H1 (cell line): ENCODE measurements around the gene SPAG16. TPM values are rescaled to one million over a fixed set of nuclear protein-coding genes. Genes with fewer than 3 reads are reported as not detected.

Experiments used
- CTCF ChIA-PET: fragments of 300-600 bp; sonication (Branson Sonifier 250); formaldehyde crosslinking; loops from one replicate; lab custom pipeline; 2021; ENCODE audit not compliant: partially characterized antibody; lab: Charles Lee
- POLR2A ChIA-PET: fragments of 300-600 bp; sonication (Branson Sonifier 250); formaldehyde crosslinking; loops from one replicate; lab custom pipeline; 2021; ENCODE audit warnings: inconsistent platforms; ENCODE audit not compliant: partially characterized antibody; lab: Charles Lee
- DNase-seq, 2 experiments: peaks; one replicate each; pipeline versions ENCODE4 v3.0.0 to v3.0.0-alpha.2; 2010 to 2022; ENCODE audit warnings: low spot score in 2 of 2, low read depth in 1 of 2, mixed read lengths in 1 of 2
- FAIRE-seq: peaks from 2 replicates; lab custom pipeline; 2011; peaks lifted over from hg19 to GRCh38; lab: Jason Lieb, UNC
- H2AFZ ChIP-seq: 2 replicates; pipeline ENCODE4 v1.8.1; 2012; ENCODE audit warnings: low read length, inconsistent platforms
- H2AK5ac ChIP-seq: 2 replicates; pipeline ENCODE4 v1.6.1; 2013; ENCODE audit warnings: low read depth, low read length
- H2BK120ac ChIP-seq: replicated peaks from 2 replicates; pipeline ENCODE3; 2013; ENCODE audit warnings: low read depth, low read length, inconsistent platforms
- H2BK12ac ChIP-seq: 2 replicates; pipeline ENCODE4 v1.6.1; 2013; ENCODE audit warnings: low read depth, low read length
- H2BK15ac ChIP-seq: 2 replicates; pipeline ENCODE4 v1.6.1; 2013; ENCODE audit warnings: low read length
- H2BK20ac ChIP-seq: 2 replicates; pipeline ENCODE4 v1.6.1; 2013; ENCODE audit warnings: low read length
- H2BK5ac ChIP-seq: 2 replicates; pipeline ENCODE4 v1.6.1; 2013; ENCODE audit warnings: low read depth, low read length
- H3K14ac ChIP-seq: 2 replicates; pipeline ENCODE4 v1.6.1; 2013; ENCODE audit warnings: inconsistent platforms; ENCODE audit not compliant: insufficient read length
- H3K18ac ChIP-seq: 2 replicates; pipeline ENCODE4 v1.6.1; 2013; ENCODE audit warnings: low read length; ENCODE audit errors: extremely low read depth
- H3K23ac ChIP-seq: 2 replicates; pipeline ENCODE4 v1.6.1; 2013; ENCODE audit warnings: inconsistent platforms; ENCODE audit not compliant: insufficient read length
- H3K23me2 ChIP-seq: 2 replicates; pipeline ENCODE4 v1.6.1; 2013; ENCODE audit warnings: low read depth, low read length
- H3K27ac ChIP-seq: 2 replicates; pipeline ENCODE4 v1.6.1; 2011; ENCODE audit warnings: low read depth, low read length, inconsistent platforms
- H3K27me3 ChIP-seq, 4 experiments: replicated peaks in 1 of 4; 1 replicate in 1 of 4; 2 replicates in 3 of 4; pipeline versions ENCODE4 v1.6.1 to v1.8.1; 2011 to 2013; ENCODE audit warnings: low read length in 3 of 4, mild to moderate bottlenecking in 3 of 4, inconsistent platforms in 2 of 4, mixed read lengths in 2 of 4, moderate library complexity in 1 of 4; ENCODE audit not compliant: control insufficient read depth in 3 of 4, insufficient read depth in 3 of 4; ENCODE audit errors: extremely low read depth in 1 of 4
- H3K36me3 ChIP-seq, 4 experiments: 2 replicates each; pipeline versions ENCODE4 v1.6.1 to v1.8.1; 2011 to 2013; ENCODE audit warnings: mild to moderate bottlenecking in 4 of 4, low read length in 3 of 4, moderate library complexity in 2 of 4, control low read depth in 1 of 4, inconsistent platforms in 1 of 4; ENCODE audit not compliant: insufficient read depth in 4 of 4, control insufficient read depth in 2 of 4
- H3K4ac ChIP-seq: replicated peaks from 2 replicates; pipeline ENCODE3; 2013; ENCODE audit warnings: low read length, low read depth, mixed read lengths, inconsistent platforms; ENCODE audit not compliant: insufficient read length
- H3K4me1 ChIP-seq, 4 experiments: replicated peaks in 1 of 4; 1 replicate in 1 of 4; 2 replicates in 3 of 4; pipeline versions ENCODE4 v1.6.1 to v1.8.1; 2011 to 2013; ENCODE audit warnings: low read length in 3 of 4, inconsistent platforms in 2 of 4, mixed read lengths in 1 of 4; ENCODE audit not compliant: insufficient read depth in 4 of 4, control insufficient read depth in 3 of 4
- H3K4me2 ChIP-seq, 2 experiments: 2 replicates each; pipeline versions ENCODE4 v1.6.1 to v1.8.1; 2011 to 2013; ENCODE audit warnings: low read depth in 2 of 2, low read length in 2 of 2, control low read depth in 1 of 2, inconsistent platforms in 1 of 2, mild to moderate bottlenecking in 1 of 2; ENCODE audit not compliant: insufficient read depth in 1 of 2
- H3K4me3 ChIP-seq, 4 experiments: fragments of 200-600, 300-600 bp in 1 of 4; sonication (generic), shearing (Covaris generic), sonication (Bioruptor Twin) in 1 of 4; 2 replicates each; pipeline versions ENCODE4 v1.5.1 to v1.8.1; 2011 to 2016; ENCODE audit warnings: low read length in 4 of 4, low read depth in 3 of 4, control low read depth in 2 of 4, inconsistent platforms in 2 of 4, mild to moderate bottlenecking in 2 of 4, mixed read lengths in 1 of 4, moderate library complexity in 1 of 4; ENCODE audit not compliant: insufficient read depth in 2 of 4; ENCODE audit errors: extremely low read depth in 1 of 4
- H3K56ac ChIP-seq: replicated peaks from 2 replicates; pipeline ENCODE3; 2013; ENCODE audit warnings: low read depth, mild to moderate bottlenecking, mixed read lengths, low read length, inconsistent platforms; ENCODE audit not compliant: insufficient read length
- H3K79me1 ChIP-seq: 2 replicates; pipeline ENCODE4 v1.6.1; 2013; ENCODE audit warnings: low read depth, low read length, control low read depth
- H3K79me2 ChIP-seq, 2 experiments: 2 replicates each; pipeline versions ENCODE4 v1.6.1 to v1.8.1; 2012 to 2013; ENCODE audit warnings: low read length in 2 of 2, mild to moderate bottlenecking in 2 of 2, inconsistent platforms in 1 of 2; ENCODE audit not compliant: insufficient read depth in 2 of 2, control insufficient read depth in 1 of 2
- H3K9ac ChIP-seq, 4 experiments: replicated peaks in 1 of 4; 1 replicate in 1 of 4; 2 replicates in 3 of 4; pipeline versions ENCODE4 v1.6.1 to v1.8.1; 2011 to 2013; ENCODE audit warnings: low read depth in 3 of 4, low read length in 3 of 4, control low read depth in 2 of 4, mild to moderate bottlenecking in 2 of 4, moderate library complexity in 2 of 4, inconsistent platforms in 1 of 4; ENCODE audit errors: extremely low read depth in 1 of 4
- H3K9me3 ChIP-seq, 2 experiments: 2 replicates each; pipeline versions ENCODE4 v1.6.1 to v1.8.1; 2012 to 2013; ENCODE audit warnings: mild to moderate bottlenecking in 2 of 2, moderate library complexity in 2 of 2, control low read depth in 1 of 2, inconsistent platforms in 1 of 2, low read depth in 1 of 2, low read length in 1 of 2, mixed read lengths in 1 of 2; ENCODE audit not compliant: insufficient read depth in 2 of 2
- H4K20me1 ChIP-seq, 2 experiments: replicated peaks in 1 of 2; 2 replicates each; pipeline versions ENCODE3 to v1.8.1; 2011 to 2013; ENCODE audit warnings: inconsistent platforms in 2 of 2, low read length in 2 of 2, mild to moderate bottlenecking in 1 of 2; ENCODE audit not compliant: insufficient read depth in 2 of 2, control insufficient read depth in 1 of 2
- H4K5ac ChIP-seq: 2 replicates; pipeline ENCODE4 v1.6.1; 2013; ENCODE audit warnings: low read length, low read depth, mixed read lengths, inconsistent platforms; ENCODE audit not compliant: insufficient read length
- H4K8ac ChIP-seq: 2 replicates; pipeline ENCODE4 v1.8.0; 2013; ENCODE audit warnings: mild to moderate bottlenecking, moderate library complexity, low read length, inconsistent platforms; ENCODE audit not compliant: insufficient read depth; ENCODE audit errors: extremely low read depth
- H4K91ac ChIP-seq: replicated peaks from 2 replicates; pipeline ENCODE3; 2013; ENCODE audit warnings: low read length, mixed read lengths, inconsistent platforms; ENCODE audit not compliant: insufficient read length
- ATF3 ChIP-seq: IDR thresholded peaks from 2 replicates; pipeline ENCODE4 v1.6.1; 2011; ENCODE audit warnings: low read depth, mild to moderate bottlenecking, low read length; ENCODE audit not compliant: insufficient read depth
- CREB1 ChIP-seq: IDR thresholded peaks from 2 replicates; pipeline ENCODE4 v1.6.1; 2012; ENCODE audit warnings: inconsistent platforms
- GABPA ChIP-seq: IDR thresholded peaks from 2 replicates; pipeline ENCODE4 v1.6.1; 2011; ENCODE audit warnings: mild to moderate bottlenecking, low read length, moderate library complexity, borderline replicate concordance; ENCODE audit not compliant: insufficient read depth
- MAFK ChIP-seq: IDR thresholded peaks from 2 replicates; pipeline ENCODE4 v1.6.1; 2012; ENCODE audit warnings: low read depth, mild to moderate bottlenecking, improper control_type of control experiment, low read length
- POLR2AphosphoS5 ChIP-seq: IDR thresholded peaks from 2 replicates; pipeline ENCODE4 v1.6.1; 2011; ENCODE audit warnings: low read depth, low read length
- SRF ChIP-seq: IDR thresholded peaks from 2 replicates; pipeline ENCODE4 v1.6.1; 2011; ENCODE audit warnings: mild to moderate bottlenecking, low read depth, low read length, moderate library complexity
- polyA plus RNA-seq, 7 experiments: library from polyadenylated mRNA; depleted of rRNA in 3 of 7; stranded (reverse) in 5 of 7; unstranded in 2 of 7; fragments of >200 nt in 5 of 7; fragments of 200-250 nt in 2 of 7; gene quantifications; 1 replicate in 5 of 7; 2 replicates in 1 of 7; 4 replicates in 1 of 7; pipeline versions ENCODE4 v1.2.1 to v1.2.3, GENCODE V29; 2011 to 2013; ENCODE audit warnings: missing spikeins in 2 of 7, mixed read lengths in 2 of 7
- total RNA-seq: library from RNA; stranded (reverse); fragmentation: NEBNext Ultra II Directional; extraction: Animal tissue kit (Norgen Biotek cat#: 25700); gene quantifications from 2 replicates; pipeline ENCODE4 v1.2.1, GENCODE V29; 2021

Gene SPAG16
- total and polyA plus RNA-seq, 2 of the 8 experiments (the other 6 are each of a cell fraction or from before 2014, with no cell fraction given): 6.0 to 14.9 TPM

- no peak overlapping the region for H4K5ac ChIP-seq
- no peak overlapping the region for H3K4me2 ChIP-seq
- no peak overlapping the region for H2AK5ac ChIP-seq
- H3K56ac ChIP-seq: no peak overlapping the region
- no peak overlapping the region for H2BK12ac ChIP-seq
- H2BK5ac ChIP-seq: no peak overlapping the region
- H3K9ac ChIP-seq: no peak overlapping the region
- no peaks in the 10 kb centered on the region for H3K79me1 ChIP-seq
- ChIA-PET POLR2A (no interaction called here), CTCF (no interaction called here)
- H4K91ac ChIP-seq: no peak overlapping the region
- DNase-seq (no peak), FAIRE-seq (no peak)
- H3K79me2 ChIP-seq: no peaks in the 10 kb centered on the region
- H3K27me3 ChIP-seq: no peaks in the 10 kb centered on the region
- H2BK120ac ChIP-seq: no peak overlapping the region
- H4K20me1 ChIP-seq: no peaks in the 10 kb centered on the region
- TF ChIP-seq SRF (no peak), GABPA (no peak), ATF3 (no peak), POLR2AphosphoS5 (no peak), MAFK (no peak), CREB1 (no peak)
- H3K4me3 ChIP-seq: no peak overlapping the region
- no peaks in the 10 kb centered on the region for H3K23me2 ChIP-seq
- no peak overlapping the region for H3K14ac ChIP-seq
- H3K36me3 ChIP-seq: no peaks in the 10 kb centered on the region
- H3K9me3 ChIP-seq: no peaks in the 10 kb centered on the region
- H3K23ac ChIP-seq: no peak overlapping the region
- no peaks in the 10 kb centered on the region for H3K4me1 ChIP-seq
- H2AFZ ChIP-seq: no peak overlapping the region
- no peak overlapping the region for H3K27ac ChIP-seq
- no peak overlapping the region for H4K8ac ChIP-seq
- H3K4ac ChIP-seq: no peak overlapping the region
- H3K18ac ChIP-seq: no peak overlapping the region
- H2BK15ac ChIP-seq: no peak overlapping the region
- no peak overlapping the region for H2BK20ac ChIP-seq
Observed at GRCh38 chr2:214389334-214389733, 1105.1 kb downstream of the SPAG16 start.
